ENCODE results near the gene GPLD1. TPM values are rescaled to one million over a fixed set of nuclear protein-coding genes. Genes with fewer than 3 reads are reported as not detected.
"Not testable (repeated sequence)": the region's sequence is repeated elsewhere in the genome, so short reads cannot be mapped to it uniquely, and the experiment has no call there.

Gene GPLD1
- total RNA-seq, 4 donors from 2014 or later, result 2.7 to 3.6 (median 3.0) TPM

DNA sequence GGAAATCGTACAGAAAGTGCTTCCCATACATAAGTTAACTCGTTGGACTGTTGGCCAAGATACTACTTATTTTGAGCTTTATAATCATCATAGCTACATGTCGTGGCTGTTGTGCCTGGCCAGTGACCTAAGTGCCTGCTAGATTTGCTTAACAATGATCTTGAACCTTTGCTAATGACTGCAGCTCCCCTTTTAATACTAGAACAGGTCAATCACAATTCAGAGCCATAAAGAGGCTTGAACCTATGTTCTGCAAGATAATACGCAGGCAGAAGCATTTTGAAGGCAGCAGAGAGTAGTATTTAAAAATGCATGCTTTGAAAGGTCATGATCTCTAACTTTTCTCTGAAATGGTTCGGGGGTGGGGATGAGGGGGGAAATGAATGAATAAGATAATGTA is 84.1 kb downstream of the GPLD1 start:
- Histone ChIP-seq H3K4me3 (no peak overlapping the region), H3K4me1 (peaks cover 0 to 43% (median 7%) of the 10 kb centered on the region in 4 donors), H3K27ac (no peak overlapping the region), H3K36me3 (peaks cover 0 to 47% (median 11%) of the 10 kb centered on the region in 3 donors), H3K9me3 (no peaks in the 10 kb centered on the region), H3K27me3 (no peaks in the 10 kb centered on the region)
- DNase-seq (ENCODE audit: low spot score in 2 of 2), result no peak
- TF ChIP-seq CTCF (IDR thresholded peaks at IDR 0.05) (no peak), EP300 (IDR thresholded peaks at IDR 0.05) (no peak), POLR2A (IDR thresholded peaks at IDR 0.05) (no peak)
- WGBS, 2 donors, result 87 to 88% methylated on average over 5 of the region's 5 CpGs

- WGBS, 2 donors, result 8% methylated on average over 12 of the region's 12 CpGs
- peak overlapping the region; percentile 6 to 87 (median 72) for H3K27ac ChIP-seq
- H3K36me3 ChIP-seq, result peaks cover 0 to 34% (median 2%) of the 10 kb centered on the region in 3 donors
- H3K4me1 ChIP-seq, result peaks cover 0 to 39% (median 7%) of the 10 kb centered on the region in 4 donors
- H3K27me3 ChIP-seq, result no peaks in the 10 kb centered on the region
- H3K9me3 ChIP-seq, result no peaks in the 10 kb centered on the region
- TF ChIP-seq POLR2A (IDR thresholded peaks at IDR 0.05), result no peak
- TF ChIP-seq CTCF (IDR thresholded peaks at IDR 0.05), result no peak
- TF ChIP-seq EP300 (IDR thresholded peaks at IDR 0.05), result no peak
- no peak for DNase-seq (ENCODE audit: low spot score in 2 of 2)
- peak overlapping the region; percentile 57 to 95 (median 88) for H3K4me3 ChIP-seq
Observed at GRCh38 chr6:24403501-24403824, 85.9 kb downstream of the GPLD1 start.

GRCh38 chr6:24402697-24403500 is 86.5 kb downstream of the GPLD1 start, which contains the start of gene MRS2:
Gene MRS2 (plus strand): TSS chr6:24402936. CDS start chr6:24403047, 111 bp downstream.
- H3K4me1 ChIP-seq, result peaks cover 0 to 39% (median 7%) of the 10 kb centered on the region in 4 donors
- H3K27me3 ChIP-seq, result no peaks in the 10 kb centered on the region
- H3K27ac ChIP-seq, result peak within 1 kb of the TSS; percentile 6 to 87 (median 72)
- H3K36me3 ChIP-seq, result peaks cover 0 to 29% (median 0%) of the 10 kb centered on the region in 3 donors
- no peaks in the 10 kb centered on the region for H3K9me3 ChIP-seq
- 0 to 1% methylated on average over 46 to 49 of the region's 63 CpGs for WGBS, 2 donors
- peak in 1 of 2 donors; percentile 82 for TF ChIP-seq EP300 (IDR thresholded peaks at IDR 0.05)
- no peak for TF ChIP-seq CTCF (IDR thresholded peaks at IDR 0.05)
- peak; percentile 19 to 66 for TF ChIP-seq POLR2A (IDR thresholded peaks at IDR 0.05)
- H3K4me3 ChIP-seq, result peak within 1 kb of the TSS; percentile 57 to 95 (median 88)
- DNase-seq (ENCODE audit: low spot score in 2 of 2), result peak; percentile 61 to 64

DNA sequence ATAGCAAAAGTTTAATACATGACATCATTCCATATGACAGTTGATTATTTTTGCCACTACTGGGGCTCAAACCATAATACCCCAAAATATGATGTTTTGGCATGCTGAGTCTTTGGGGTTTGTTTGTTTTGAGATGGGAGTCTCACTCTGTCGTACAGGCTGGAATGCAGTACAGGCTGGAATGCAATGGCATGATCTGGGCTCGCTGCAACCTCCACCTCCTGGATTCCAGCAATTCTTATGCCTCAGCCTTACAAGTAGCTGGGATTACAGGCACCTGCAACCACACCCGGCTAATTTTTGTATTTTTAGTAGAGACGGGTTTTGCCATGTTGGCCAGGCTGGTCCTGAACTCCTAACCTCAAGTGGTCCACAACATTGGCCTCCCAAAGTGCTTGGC is 87.9 kb downstream of the GPLD1 start:
- Histone ChIP-seq H3K36me3 (peaks cover 0 to 18% (median 0%) of the 10 kb centered on the region in 3 donors), H3K4me1 (peaks cover 0 to 39% (median 7%) of the 10 kb centered on the region in 4 donors), H3K9me3 (no peaks in the 10 kb centered on the region), H3K4me3 (no peak overlapping the region), H3K27ac (no peak overlapping the region), H3K27me3 (no peaks in the 10 kb centered on the region)
- no peak for DNase-seq (ENCODE audit: low spot score in 2 of 2)
- TF ChIP-seq POLR2A (IDR thresholded peaks at IDR 0.05) (no peak), CTCF (IDR thresholded peaks at IDR 0.05) (no peak), EP300 (IDR thresholded peaks at IDR 0.05) (no peak)
- WGBS, 2 donors, result 70 to 84% methylated on average over 4 of the region's 4 CpGs

DNA sequence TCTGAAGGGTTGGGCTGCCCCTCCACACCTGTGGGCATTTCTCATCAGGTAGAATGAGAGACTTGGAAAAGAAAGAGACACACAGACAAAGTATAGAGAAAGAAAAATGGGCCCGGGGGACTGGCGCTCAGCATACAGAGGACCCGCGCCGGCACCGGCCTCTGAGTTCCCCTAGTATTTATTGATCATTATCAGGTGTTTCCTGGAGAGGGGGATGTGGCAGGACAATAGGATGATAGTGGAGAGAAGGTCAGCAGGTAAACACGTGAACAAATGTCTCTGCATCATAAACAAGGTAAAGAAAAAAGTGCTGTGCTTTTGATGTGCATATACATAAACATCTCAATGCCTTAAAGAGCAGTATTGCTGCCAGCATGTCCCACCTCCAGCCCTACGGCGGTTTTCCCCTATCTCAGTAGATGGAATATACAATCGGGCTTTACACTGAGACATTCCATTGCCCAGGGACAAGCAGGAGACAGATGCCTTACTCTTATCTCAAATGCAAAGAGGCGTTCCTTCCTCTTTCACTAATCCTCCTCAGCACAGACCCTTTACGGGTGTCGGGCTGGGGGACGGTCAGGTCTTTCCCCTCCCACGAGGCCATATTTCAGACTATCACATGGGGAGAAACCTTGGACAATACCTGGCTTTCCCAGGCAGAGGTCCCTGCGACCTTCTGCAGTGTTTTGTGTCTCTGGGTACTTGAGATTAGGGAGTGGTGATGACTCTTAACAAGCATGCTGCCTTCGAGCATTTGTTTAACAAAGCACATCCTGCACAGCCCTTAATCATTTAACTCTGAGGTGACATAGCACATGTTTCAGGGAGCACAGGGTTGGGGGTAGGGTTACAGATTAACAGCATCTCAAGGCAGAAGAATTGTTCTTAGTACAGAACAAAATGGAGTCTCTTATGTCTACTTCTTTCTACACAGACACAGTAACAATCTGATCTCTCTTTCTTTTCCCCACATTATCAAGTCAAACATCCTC is 89.0 kb downstream of the GPLD1 start:
- DNase-seq (ENCODE audit: low spot score in 2 of 2); H3K4me3 ChIP-seq; H3K27me3 ChIP-seq; H3K36me3 ChIP-seq; H3K9me3 ChIP-seq; H3K27ac ChIP-seq: not testable (repeated sequence)
- H3K4me1 ChIP-seq, result peaks cover 0 to 37% (median 7%) of the 10 kb centered on the region in 4 donors
- WGBS, 2 donors, result 21 to 27% methylated on average over 17 of the region's 17 CpGs
